HG02759 (cell line): ENCODE results near the gene SP3.

Experiments used
- ATAC-seq: cut with Tn5 transposase; IDR thresholded peaks from one replicate; pipeline ENCODE4 v1.9.1; 2021; ENCODE audit warnings: mild to moderate bottlenecking, moderate library complexity; ENCODE audit not compliant: unreplicated experiment

The SP3 gene

DNA sequence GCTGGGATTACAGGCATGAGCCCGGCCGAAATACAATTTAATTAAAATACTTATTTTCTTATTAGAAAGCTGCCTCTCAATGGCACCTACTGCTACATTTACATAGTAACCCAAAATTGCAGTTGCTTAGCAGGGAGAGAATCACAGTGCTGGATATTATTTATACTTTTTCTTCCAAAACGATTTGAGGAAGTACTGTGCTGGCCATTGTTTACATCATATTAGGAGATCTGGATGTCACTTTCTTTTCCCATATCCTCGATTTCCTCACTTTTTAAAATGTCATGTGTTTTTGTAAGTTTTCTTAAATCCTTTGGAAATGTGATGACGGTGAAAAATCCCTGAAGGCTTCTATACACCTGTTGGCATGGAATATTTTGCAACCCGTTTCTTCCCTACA is 3.4 kb upstream of the SP3 start:
- ATAC-seq, result no peak

- no peak for ATAC-seq
Measured at GRCh38 chr2:173966274-173967098, 1.3 kb upstream of the SP3 start.

DNA sequence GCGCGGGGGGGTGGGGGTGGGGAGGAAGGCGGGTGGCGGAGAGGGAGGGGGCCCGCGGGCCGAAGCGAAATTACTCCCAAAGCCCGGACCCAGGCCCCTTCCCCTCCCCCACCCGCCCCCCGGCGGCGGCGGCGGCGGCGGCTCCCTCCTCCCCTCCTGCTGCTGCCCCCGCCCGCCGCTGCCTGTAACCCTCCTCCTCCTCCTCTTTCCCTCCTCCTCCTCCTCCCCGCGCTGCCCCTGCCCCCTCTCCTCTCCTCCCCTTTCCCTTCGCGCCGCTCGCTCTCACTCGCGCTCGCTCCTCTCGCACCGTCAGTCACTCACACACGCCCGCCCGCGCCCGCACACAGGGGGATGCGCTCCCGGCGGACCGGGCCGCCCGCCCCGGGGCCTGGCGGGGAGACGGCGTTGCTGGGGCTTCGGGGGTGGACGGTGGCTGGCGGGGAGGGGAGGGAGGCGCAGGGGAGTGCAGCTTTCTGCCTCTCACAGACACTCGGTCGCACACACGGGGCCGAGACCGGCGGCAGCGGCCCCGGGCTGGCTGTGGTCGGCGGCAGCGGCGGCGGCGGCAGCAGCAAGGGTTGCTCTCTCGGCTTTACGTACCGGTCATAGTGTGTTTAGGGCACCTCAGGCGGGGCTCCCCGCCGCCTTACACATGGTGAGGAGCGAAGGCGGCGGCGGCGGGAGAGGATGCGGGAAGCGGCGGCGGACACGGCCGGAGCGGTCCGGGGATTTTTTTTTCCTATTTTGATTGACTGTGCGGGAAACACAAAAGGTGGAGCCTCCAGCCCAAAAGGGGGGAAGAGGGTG is 405 bp downstream of the SP3 start:
- peak; percentile 25 for ATAC-seq

DNA sequence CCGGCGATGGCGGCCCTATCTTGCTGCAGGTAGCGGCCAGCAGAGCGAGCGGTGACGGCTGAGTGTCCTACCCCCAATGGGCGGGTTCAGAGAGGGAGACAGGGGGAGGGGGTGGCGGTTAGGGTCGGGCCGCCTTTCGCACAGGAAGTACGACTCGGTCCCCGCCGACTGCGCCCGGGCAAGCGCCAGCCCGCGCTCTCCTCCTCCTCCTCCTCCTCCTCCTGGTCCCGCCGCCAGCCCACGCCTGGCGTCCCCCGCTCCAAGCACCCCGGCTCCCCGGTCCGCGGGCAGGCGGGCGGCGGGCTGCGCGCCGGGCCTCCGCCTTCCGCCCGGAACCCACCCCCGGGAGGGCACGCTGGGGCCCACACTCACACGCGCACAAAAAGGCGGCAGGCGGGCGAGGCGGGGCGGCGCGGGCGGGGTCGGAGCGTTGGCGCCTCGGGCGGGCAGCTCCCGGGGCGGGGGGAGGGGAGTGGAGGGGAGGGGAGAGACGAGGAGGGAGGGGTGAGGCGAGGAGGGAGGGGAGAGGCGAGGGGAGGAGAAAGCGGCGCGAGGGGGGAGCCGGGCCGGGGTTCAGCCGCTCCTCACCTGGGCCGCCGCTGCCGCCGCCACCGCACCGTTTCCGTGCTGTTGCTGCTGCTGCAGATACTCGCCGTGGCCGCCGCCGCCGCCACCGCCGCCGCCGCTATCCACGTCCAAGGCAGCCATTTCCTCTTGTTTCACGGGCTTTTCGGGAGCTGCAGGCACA is 1.2 kb downstream of the SP3 start:
- ATAC-seq, result peak; percentile 56

GRCh38 chr2:173963323-173963816 is 1.8 kb downstream of the SP3 start:
- peak; percentile 12 for ATAC-seq

GRCh38 chr2:173962583-173963110 is 2.5 kb downstream of the SP3 start:
- ATAC-seq, result no peak

DNA sequence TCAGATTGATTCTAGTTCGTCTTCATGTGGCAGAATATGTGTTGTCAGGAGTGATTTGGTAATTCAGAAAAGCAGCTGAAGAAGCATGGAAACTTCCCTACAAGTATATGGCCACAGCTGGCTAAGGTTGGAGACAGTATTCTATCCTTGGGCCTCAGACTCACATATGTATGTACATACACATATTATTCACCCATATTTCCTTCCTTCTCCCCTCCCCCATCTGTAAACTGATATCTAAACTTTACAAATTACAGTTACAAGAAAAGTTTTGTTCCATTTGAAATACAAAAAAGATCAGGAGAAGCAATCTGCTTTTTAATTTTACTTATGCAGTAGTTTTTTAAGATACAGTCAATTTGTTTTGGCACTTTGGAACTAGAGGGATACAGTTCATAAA is 3.1 kb downstream of the SP3 start:
- no peak for ATAC-seq

- no peak for ATAC-seq
Measured at GRCh38 chr2:173961346-173961705, 3.8 kb downstream of the SP3 start.

DNA sequence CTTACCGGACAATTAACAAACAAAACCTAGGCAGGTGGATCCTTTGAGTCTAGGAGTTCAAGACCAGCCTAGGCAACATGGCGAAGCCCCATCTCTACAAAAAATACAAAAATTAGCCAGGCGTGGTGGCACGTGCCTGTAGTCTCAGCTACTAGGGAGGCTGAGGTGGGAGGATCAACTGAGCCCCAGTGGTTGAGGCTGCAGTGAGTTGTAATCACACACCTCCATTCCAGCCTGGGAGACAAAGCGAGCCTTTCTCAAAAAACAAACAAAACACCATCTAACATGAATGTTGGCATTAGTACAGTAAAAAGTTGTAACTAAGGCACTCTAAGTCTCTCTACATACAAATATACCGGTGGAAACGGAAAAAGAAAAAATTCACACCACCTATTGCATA is 5.3 kb downstream of the SP3 start:
- no peak for ATAC-seq

DNA sequence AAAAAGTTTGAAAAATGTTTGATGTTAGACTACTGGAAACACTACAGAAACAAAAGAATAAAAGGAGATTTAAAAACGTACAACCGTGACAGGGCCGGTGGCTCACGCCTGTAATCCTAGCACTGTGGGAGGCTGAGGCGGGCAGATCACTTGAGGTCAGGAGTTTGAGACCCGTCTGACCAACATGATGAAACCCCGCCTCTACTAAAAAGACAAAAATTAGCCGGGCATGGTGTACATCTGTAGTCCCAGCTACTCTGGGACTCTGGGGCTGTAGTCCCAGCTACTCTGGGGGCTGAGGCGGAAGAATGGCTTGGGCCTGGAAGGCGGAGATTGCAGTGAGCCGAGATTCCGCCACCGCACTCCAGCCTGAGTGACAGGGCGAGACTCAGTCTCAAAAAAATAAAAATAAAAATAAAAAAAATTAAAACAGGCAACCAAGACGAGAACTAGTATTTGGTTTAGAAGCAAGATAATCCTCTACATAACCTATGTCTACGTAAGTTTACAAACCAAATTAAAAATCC is 5.8 kb downstream of the SP3 start:
- no peak for ATAC-seq

DNA sequence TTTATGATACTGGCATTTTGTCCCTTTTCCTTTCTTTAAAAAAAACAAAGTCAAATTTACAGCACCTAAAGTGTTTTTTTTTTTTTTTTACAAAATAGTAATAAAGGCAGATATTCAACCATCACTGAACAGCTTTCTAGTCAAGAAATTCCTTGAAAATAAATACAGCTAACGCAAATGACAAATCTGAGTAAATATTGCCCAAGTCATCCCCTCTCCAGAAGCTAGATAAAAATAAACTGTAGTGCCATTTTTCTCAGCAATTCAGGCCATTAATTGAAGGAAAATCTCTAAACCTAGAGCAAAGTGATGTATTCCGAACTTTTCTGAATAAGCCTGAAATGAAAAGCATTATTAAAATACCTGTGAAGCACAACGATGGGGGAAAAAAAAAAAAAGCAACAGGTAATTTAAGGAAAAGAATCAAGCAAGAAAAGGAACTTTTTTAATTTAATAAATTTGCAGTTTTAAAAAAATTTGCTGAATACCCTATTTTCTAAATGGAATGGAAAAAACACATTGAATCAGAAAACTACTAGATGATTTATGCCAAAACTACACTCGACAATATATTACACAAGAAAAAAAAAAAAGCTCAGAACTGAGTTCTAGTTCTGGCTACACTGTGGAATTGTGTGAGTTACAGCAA is 6.9 kb downstream of the SP3 start:
- ATAC-seq, result no peak

- ATAC-seq, result no peak
Measured at GRCh38 chr2:173957517-173957916, 7.7 kb downstream of the SP3 start.

DNA sequence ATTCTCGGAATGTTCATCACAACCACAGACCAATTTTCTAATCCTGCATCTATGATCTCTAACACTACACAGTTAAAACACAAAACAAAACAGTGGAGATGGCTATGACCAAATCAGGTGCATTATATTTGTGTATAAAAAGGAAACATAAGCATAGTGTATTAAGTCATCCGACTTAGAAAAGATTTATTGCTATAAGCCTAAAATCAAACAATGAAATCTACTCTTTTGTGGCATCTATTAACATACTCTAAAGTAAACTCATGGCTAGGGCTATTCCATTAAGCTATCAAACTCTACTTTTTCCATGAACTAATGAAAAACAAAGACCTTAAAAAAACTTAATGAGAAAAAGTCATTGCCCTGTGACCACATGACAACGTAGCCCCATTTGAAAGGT is 8.7 kb downstream of the SP3 start:
- ATAC-seq, result no peak

GRCh38 chr2:173955867-173956266 is 9.3 kb downstream of the SP3 start:
- no peak for ATAC-seq

DNA sequence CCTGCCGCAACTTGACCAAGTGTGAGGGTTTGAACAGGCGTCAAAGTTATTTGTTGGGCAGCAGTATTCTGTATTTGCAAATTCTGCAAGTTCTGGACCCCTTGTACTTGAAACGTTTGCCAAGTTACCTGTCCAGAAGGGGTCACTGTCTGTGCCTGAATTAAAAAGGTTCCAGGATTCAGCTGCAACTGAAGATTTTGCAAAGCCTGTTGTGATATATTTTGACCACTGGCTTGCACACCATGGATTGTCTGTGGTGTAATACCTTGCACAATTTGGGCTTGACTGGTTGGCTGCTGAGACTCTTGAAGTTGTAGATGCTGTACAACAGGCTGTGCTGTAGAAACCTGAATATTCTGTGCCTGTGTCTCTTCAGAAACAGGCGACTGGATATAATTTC is 10.2 kb downstream of the SP3 start:
- no peak for ATAC-seq

DNA sequence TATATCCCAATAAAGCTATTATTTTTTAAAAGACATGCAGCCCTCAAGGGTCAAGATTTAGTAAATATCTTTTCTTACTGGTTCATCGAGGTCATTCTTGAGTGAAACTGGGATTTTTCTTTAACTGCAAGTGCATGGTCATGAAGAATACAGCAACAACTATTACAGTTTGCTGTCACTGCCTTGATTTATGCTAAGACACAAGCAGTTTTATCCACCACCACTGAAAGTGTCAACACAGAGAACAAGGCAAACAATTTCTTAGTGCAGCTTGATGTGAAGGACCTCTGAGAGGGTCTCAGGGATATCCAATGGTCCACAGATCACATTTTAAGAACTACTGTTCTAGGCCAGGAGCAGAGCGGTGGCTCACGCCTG is 12.1 kb downstream of the SP3 start:
- ATAC-seq, result no peak

- ATAC-seq, result no peak
Measured at GRCh38 chr2:173952267-173953046, 12.7 kb downstream of the SP3 start.

GRCh38 chr2:173948842-173949241 is 16.3 kb downstream of the SP3 start:
- no peak for ATAC-seq

- no peak for ATAC-seq
Measured at GRCh38 chr2:173948198-173948597, 17.0 kb downstream of the SP3 start.

GRCh38 chr2:173947131-173947530 is 18.0 kb downstream of the SP3 start:
- no peak for ATAC-seq
